ENCODE results near the gene PRAMEF12. TPM values are rescaled to one million over a fixed set of nuclear protein-coding genes. Genes with fewer than 3 reads are reported as not detected.

PRAMEF12 gene
- total RNA-seq, 2 donors from 2014 or later = not detected

DNA sequence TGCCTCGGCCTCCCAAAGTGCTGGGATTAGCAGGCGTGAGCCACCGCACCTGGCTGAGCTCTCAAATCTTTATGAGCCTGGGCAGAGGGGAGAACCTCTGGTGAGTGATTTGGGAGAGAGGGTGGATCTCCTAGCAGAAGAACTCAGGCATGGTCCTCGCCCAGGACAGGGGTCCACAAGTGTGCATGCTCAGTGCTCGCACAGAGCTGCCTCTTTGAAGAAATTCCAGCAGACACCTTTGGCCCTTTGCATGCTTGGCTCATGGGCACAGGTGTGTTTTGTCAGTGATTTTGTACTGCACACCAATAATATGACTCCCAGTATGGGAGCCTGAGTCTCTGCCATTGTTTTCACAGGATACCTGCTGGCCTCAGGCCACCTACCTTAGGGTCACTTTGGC lies 11.8 kb upstream of the PRAMEF12 start:
- no peaks in the 10 kb centered on the region for H3K9me3 ChIP-seq
- H3K4me3 ChIP-seq = no peak overlapping the region
- DNase-seq (ENCODE audit: low spot score) (no peak), ATAC-seq (ENCODE audit: insufficient number of reproducible peaks, low FRiP score, low read depth) (no peak)
- H3K4me1 ChIP-seq (ENCODE audit: control insufficient read depth in 1 of 2, low read depth in 2 of 2) = no peaks in the 10 kb centered on the region
- TF ChIP-seq CTCF (IDR thresholded peaks at IDR 0.05) = no peak
- H3K27ac ChIP-seq = no peak overlapping the region
- H3K27me3 ChIP-seq (replicated peaks; ENCODE audit: insufficient read depth) = no peaks in the 10 kb centered on the region
- H3K36me3 ChIP-seq = no peaks in the 10 kb centered on the region

- TF ChIP-seq CTCF (IDR thresholded peaks at IDR 0.05) = no peak
- no peak for DNase-seq (ENCODE audit: low spot score)
- H3K27ac ChIP-seq = no peak overlapping the region
- H3K36me3 ChIP-seq = no peaks in the 10 kb centered on the region
- H3K4me3 ChIP-seq = no peak overlapping the region
- H3K27me3 ChIP-seq (replicated peaks; ENCODE audit: insufficient read depth) = no peaks in the 10 kb centered on the region
- no peak for ATAC-seq (ENCODE audit: insufficient number of reproducible peaks, low FRiP score, low read depth)
- no peaks in the 10 kb centered on the region for H3K9me3 ChIP-seq
- no peaks in the 10 kb centered on the region for H3K4me1 ChIP-seq (ENCODE audit: control insufficient read depth in 1 of 2, low read depth in 2 of 2)
These were observed 10.8 kb upstream of the PRAMEF12 start for GRCh38 chr1:12762766-12763165.

GRCh38 chr1:12763479-12763878 lies 10.1 kb upstream of the PRAMEF12 start:
- no peaks in the 10 kb centered on the region for H3K27me3 ChIP-seq (replicated peaks; ENCODE audit: insufficient read depth)
- no peak overlapping the region for H3K27ac ChIP-seq
- no peak for TF ChIP-seq CTCF (IDR thresholded peaks at IDR 0.05)
- H3K4me1 ChIP-seq (ENCODE audit: control insufficient read depth in 1 of 2, low read depth in 2 of 2) = no peaks in the 10 kb centered on the region
- no peaks in the 10 kb centered on the region for H3K9me3 ChIP-seq
- ATAC-seq (ENCODE audit: insufficient number of reproducible peaks, low FRiP score, low read depth) (no peak), DNase-seq (ENCODE audit: low spot score) (no peak)
- no peaks in the 10 kb centered on the region for H3K36me3 ChIP-seq
- no peak overlapping the region for H3K4me3 ChIP-seq

DNA sequence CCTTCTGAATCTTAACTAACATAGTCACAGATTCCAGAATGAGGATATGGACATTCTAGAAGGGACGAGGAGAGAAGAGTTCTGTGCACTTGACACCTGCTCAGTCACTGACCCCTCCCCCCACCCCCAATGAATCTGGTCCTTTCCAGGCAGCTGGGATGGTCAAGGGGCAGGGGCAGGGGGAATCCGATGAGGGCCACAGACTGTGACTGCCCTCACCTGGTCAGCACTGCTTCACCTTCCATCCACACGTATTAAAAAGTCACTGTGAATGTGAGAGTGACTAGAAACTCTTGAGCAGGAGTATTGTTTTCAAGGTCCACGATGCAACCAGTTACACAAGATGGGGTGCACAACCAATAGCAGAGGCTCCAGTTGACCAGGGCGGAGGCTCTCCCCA lies 9.5 kb upstream of the PRAMEF12 start:
- H3K27me3 ChIP-seq (replicated peaks; ENCODE audit: insufficient read depth) = no peaks in the 10 kb centered on the region
- no peak for TF ChIP-seq CTCF (IDR thresholded peaks at IDR 0.05)
- no peak overlapping the region for H3K27ac ChIP-seq
- no peak overlapping the region for H3K4me3 ChIP-seq
- no peak for DNase-seq (ENCODE audit: low spot score)
- no peaks in the 10 kb centered on the region for H3K9me3 ChIP-seq
- ATAC-seq (ENCODE audit: insufficient number of reproducible peaks, low FRiP score, low read depth) = no peak
- H3K36me3 ChIP-seq = no peaks in the 10 kb centered on the region
- H3K4me1 ChIP-seq (ENCODE audit: control insufficient read depth in 1 of 2, low read depth in 2 of 2) = no peaks in the 10 kb centered on the region

DNA sequence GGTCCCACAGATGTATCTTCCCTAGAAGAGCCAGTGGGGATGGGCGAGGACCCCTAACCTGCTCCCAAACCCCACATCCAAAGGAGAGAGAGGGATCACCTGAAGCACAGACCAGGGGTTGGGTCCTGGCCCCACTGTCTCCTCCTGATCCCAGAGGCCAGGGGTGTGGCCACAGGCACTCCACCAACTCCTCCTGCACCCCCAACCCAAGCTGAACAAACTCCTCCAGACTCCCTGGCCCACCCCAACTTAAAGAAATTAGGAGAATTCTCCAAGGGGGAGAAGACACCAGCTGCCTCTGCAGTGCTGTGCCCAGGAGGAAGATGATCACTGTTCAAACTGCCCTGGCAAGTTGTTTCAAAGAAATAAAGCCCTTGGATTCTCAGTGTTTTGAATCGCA lies 4.5 kb upstream of the PRAMEF12 start:
- Histone ChIP-seq H3K4me3 (no peak overlapping the region), H3K9me3 (no peaks in the 10 kb centered on the region), H3K27me3 (replicated peaks; ENCODE audit: insufficient read depth) (no peaks in the 10 kb centered on the region), H3K4me1 (ENCODE audit: control insufficient read depth in 1 of 2, low read depth in 2 of 2) (no peaks in the 10 kb centered on the region), H3K27ac (no peak overlapping the region), H3K36me3 (no peaks in the 10 kb centered on the region)
- DNase-seq (ENCODE audit: low spot score) (no peak), ATAC-seq (ENCODE audit: insufficient number of reproducible peaks, low FRiP score, low read depth) (no peak)
- no peak for TF ChIP-seq CTCF (IDR thresholded peaks at IDR 0.05)
